ENCODE data around the gene CNTNAP2.

The CNTNAP2 gene

GRCh38 chr7:148146346-148146745, 2029.7 kb downstream of the CNTNAP2 start:
- H3K9me3 ChIP-seq (ENCODE audit: insufficient read depth, low read length): no peaks in the 10 kb centered on the region

DNA sequence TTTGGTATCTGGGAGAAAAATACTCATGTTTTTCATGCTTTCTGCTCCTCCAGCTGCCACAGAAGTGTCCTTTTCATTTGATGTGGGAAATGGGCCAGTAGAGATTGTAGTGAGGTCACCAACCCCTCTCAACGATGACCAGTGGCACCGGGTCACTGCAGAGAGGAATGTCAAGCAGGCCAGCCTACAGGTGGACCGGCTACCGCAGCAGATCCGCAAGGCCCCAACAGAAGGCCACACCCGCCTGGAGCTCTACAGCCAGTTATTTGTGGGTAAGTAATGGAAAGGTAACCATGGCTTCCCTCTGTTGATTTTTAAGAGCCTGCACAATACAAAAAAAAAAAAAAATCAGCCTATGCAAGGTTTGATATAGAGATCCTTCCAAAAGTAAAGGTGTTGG, 2030.8 kb downstream of the CNTNAP2 start:
- Histone ChIP-seq H3K9me3 (ENCODE audit: insufficient read depth, low read length) (no peaks in the 10 kb centered on the region), H3K4me3 (ENCODE audit: insufficient read depth, low read length, poor library complexity, severe bottlenecking) (no peak overlapping the region), H3K27ac (ENCODE audit: low read depth, low read length) (no peak overlapping the region), H3K36me3 (ENCODE audit: low read length) (no peaks in the 10 kb centered on the region), H3K9me2 (replicated peaks; ENCODE audit: insufficient read depth, low read length) (no peaks in the 10 kb centered on the region), H3K4me2 (ENCODE audit: low read depth, low read length, poor library complexity, severe bottlenecking) (no peak overlapping the region), H3K27me3 (ENCODE audit: low read length) (no peaks in the 10 kb centered on the region), H4K20me1 (ENCODE audit: low read depth, low read length) (no peaks in the 10 kb centered on the region), H2AFZ (ENCODE audit: low read depth, low read length, severe bottlenecking) (no peak overlapping the region), H3K79me2 (ENCODE audit: insufficient read depth, low read length) (no peaks in the 10 kb centered on the region), H3K9ac (ENCODE audit: low read length) (no peak overlapping the region), H3F3A (ENCODE audit: insufficient read depth) (no peaks in the 10 kb centered on the region)
- TF ChIP-seq, protein P1, sequence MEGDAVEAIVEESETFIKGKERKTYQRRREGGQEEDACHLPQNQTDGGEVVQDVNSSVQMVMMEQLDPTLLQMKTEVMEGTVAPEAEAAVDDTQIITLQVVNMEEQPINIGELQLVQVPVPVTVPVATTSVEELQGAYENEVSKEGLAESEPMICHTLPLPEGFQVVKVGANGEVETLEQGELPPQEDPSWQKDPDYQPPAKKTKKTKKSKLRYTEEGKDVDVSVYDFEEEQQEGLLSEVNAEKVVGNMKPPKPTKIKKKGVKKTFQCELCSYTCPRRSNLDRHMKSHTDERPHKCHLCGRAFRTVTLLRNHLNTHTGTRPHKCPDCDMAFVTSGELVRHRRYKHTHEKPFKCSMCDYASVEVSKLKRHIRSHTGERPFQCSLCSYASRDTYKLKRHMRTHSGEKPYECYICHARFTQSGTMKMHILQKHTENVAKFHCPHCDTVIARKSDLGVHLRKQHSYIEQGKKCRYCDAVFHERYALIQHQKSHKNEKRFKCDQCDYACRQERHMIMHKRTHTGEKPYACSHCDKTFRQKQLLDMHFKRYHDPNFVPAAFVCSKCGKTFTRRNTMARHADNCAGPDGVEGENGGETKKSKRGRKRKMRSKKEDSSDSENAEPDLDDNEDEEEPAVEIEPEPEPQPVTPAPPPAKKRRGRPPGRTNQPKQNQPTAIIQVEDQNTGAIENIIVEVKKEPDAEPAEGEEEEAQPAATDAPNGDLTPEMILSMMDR (IDR thresholded peaks at IDR 0.05; ENCODE audit: insufficient read depth, low read length, poor library complexity, severe bottlenecking): no peak
- no peak for TF ChIP-seq EZH2phosphoT487 (conservative IDR thresholded peaks at IDR 0.05; ENCODE audit: low read length)

More at GRCh38 chr7:148146346-148146745, 2029.7 kb downstream of the CNTNAP2 start:
- Histone ChIP-seq H3K36me3 (ENCODE audit: low read length) (no peaks in the 10 kb centered on the region), H3K9me2 (replicated peaks; ENCODE audit: insufficient read depth, low read length) (no peaks in the 10 kb centered on the region), H3K4me3 (ENCODE audit: insufficient read depth, low read length, poor library complexity, severe bottlenecking) (no peak overlapping the region), H3F3A (ENCODE audit: insufficient read depth) (no peaks in the 10 kb centered on the region), H3K79me2 (ENCODE audit: insufficient read depth, low read length) (no peaks in the 10 kb centered on the region), H3K9ac (ENCODE audit: low read length) (no peak overlapping the region), H2AFZ (ENCODE audit: low read depth, low read length, severe bottlenecking) (no peak overlapping the region), H3K4me2 (ENCODE audit: low read depth, low read length, poor library complexity, severe bottlenecking) (no peak overlapping the region), H3K27ac (ENCODE audit: low read depth, low read length) (no peak overlapping the region), H3K27me3 (ENCODE audit: low read length) (no peaks in the 10 kb centered on the region), H4K20me1 (ENCODE audit: low read depth, low read length) (no peaks in the 10 kb centered on the region)
- TF ChIP-seq EZH2phosphoT487 (conservative IDR thresholded peaks at IDR 0.05; ENCODE audit: low read length): no peak
- TF ChIP-seq, protein P1 (IDR thresholded peaks at IDR 0.05; ENCODE audit: insufficient read depth, low read length, poor library complexity, severe bottlenecking): no peak

- no peak overlapping the region for H3K9ac ChIP-seq (ENCODE audit: low read length)
- H3K9me3 ChIP-seq (ENCODE audit: insufficient read depth, low read length): no peaks in the 10 kb centered on the region
- no peaks in the 10 kb centered on the region for H4K20me1 ChIP-seq (ENCODE audit: low read depth, low read length)
- TF ChIP-seq EZH2phosphoT487 (conservative IDR thresholded peaks at IDR 0.05; ENCODE audit: low read length): no peak
- TF ChIP-seq, protein P1 (IDR thresholded peaks at IDR 0.05; ENCODE audit: insufficient read depth, low read length, poor library complexity, severe bottlenecking): no peak
- no peaks in the 10 kb centered on the region for H3F3A ChIP-seq (ENCODE audit: insufficient read depth)
- no peaks in the 10 kb centered on the region for H3K36me3 ChIP-seq (ENCODE audit: low read length)
- H3K9me2 ChIP-seq (replicated peaks; ENCODE audit: insufficient read depth, low read length): no peaks in the 10 kb centered on the region
- no peak overlapping the region for H3K4me2 ChIP-seq (ENCODE audit: low read depth, low read length, poor library complexity, severe bottlenecking)
- H3K27ac ChIP-seq (ENCODE audit: low read depth, low read length): no peak overlapping the region
- no peaks in the 10 kb centered on the region for H3K79me2 ChIP-seq (ENCODE audit: insufficient read depth, low read length)
- no peak overlapping the region for H3K4me3 ChIP-seq (ENCODE audit: insufficient read depth, low read length, poor library complexity, severe bottlenecking)
- H3K27me3 ChIP-seq (ENCODE audit: low read length): no peaks in the 10 kb centered on the region
- no peak overlapping the region for H2AFZ ChIP-seq (ENCODE audit: low read depth, low read length, severe bottlenecking)
These were observed 2031.9 kb downstream of the CNTNAP2 start for GRCh38 chr7:148148456-148148855.
